Measurements from ENCODE around the gene ACE2. TPM values are rescaled to one million over a fixed set of nuclear protein-coding genes. Genes with fewer than 3 reads are reported as not detected.

ACE2 gene
- total RNA-seq, 1 experiment from 2014 or later = 25.3 TPM

- Mint-ChIP-seq H3K9me3 (ENCODE audit: low read depth, unreplicated experiment) (peaks cover 2% of the 10 kb centered on the region), H3K27ac (ENCODE audit: unreplicated experiment) (no peak overlapping the region), H3K4me3 (ENCODE audit: low read depth, unreplicated experiment) (no peak overlapping the region), H3K27me3 (ENCODE audit: unreplicated experiment) (no peaks in the 10 kb centered on the region), H3K4me1 (ENCODE audit: low read depth, unreplicated experiment) (no peaks in the 10 kb centered on the region), H3K36me3 (ENCODE audit: insufficient read depth, unreplicated experiment) (peaks cover 6% of the 10 kb centered on the region)
- intact Hi-C loops (cut with micrococcal nuclease; ENCODE audit: unreplicated experiment) = no loop called here
- no TSS peak for BruUV-seq (replicated peaks)
- no peak for DNase-seq
- TF ChIP-seq CTCF (IDR thresholded peaks at IDR 0.05; ENCODE audit: unreplicated experiment) = no peak
- CTCF ChIA-PET = no interaction called here
Observed at GRCh38 chrX:15547356-15547755, 53.4 kb downstream of the ACE2 start.

- no TSS peak for BruUV-seq (replicated peaks)
- TF ChIP-seq CTCF (IDR thresholded peaks at IDR 0.05; ENCODE audit: unreplicated experiment) = no peak
- Mint-ChIP-seq H3K4me1 (ENCODE audit: low read depth, unreplicated experiment) (no peaks in the 10 kb centered on the region), H3K36me3 (ENCODE audit: insufficient read depth, unreplicated experiment) (peaks cover 6% of the 10 kb centered on the region), H3K27ac (ENCODE audit: unreplicated experiment) (no peak overlapping the region), H3K9me3 (ENCODE audit: low read depth, unreplicated experiment) (peaks cover 2% of the 10 kb centered on the region), H3K4me3 (ENCODE audit: low read depth, unreplicated experiment) (no peak overlapping the region), H3K27me3 (ENCODE audit: unreplicated experiment) (no peaks in the 10 kb centered on the region)
- CTCF ChIA-PET = no interaction called here
- intact Hi-C loops (cut with micrococcal nuclease; ENCODE audit: unreplicated experiment) = no loop called here
- no peak for DNase-seq
Observed at GRCh38 chrX:15546745-15547144, 54.0 kb downstream of the ACE2 start.

GRCh38 chrX:15530318-15530717 lies 70.4 kb downstream of the ACE2 start:
- Mint-ChIP-seq H3K36me3 (ENCODE audit: insufficient read depth, unreplicated experiment) (no peaks in the 10 kb centered on the region), H3K27me3 (ENCODE audit: unreplicated experiment) (no peaks in the 10 kb centered on the region), H3K4me3 (ENCODE audit: low read depth, unreplicated experiment) (peak overlapping the region; percentile 47), H3K4me1 (ENCODE audit: low read depth, unreplicated experiment) (peaks cover 36% of the 10 kb centered on the region), H3K9me3 (ENCODE audit: low read depth, unreplicated experiment) (no peaks in the 10 kb centered on the region), H3K27ac (ENCODE audit: unreplicated experiment) (peak overlapping the region; percentile 79)
- no peak for TF ChIP-seq CTCF (IDR thresholded peaks at IDR 0.05; ENCODE audit: unreplicated experiment)
- intact Hi-C loops (cut with micrococcal nuclease; ENCODE audit: unreplicated experiment) = no loop called here
- peak; percentile 52 for DNase-seq
- CTCF ChIA-PET = no interaction called here
- no TSS peak for BruUV-seq (replicated peaks)

GRCh38 chrX:15529165-15529564 lies 71.6 kb downstream of the ACE2 start:
- Mint-ChIP-seq H3K4me1 (ENCODE audit: low read depth, unreplicated experiment) (peaks cover 41% of the 10 kb centered on the region), H3K36me3 (ENCODE audit: insufficient read depth, unreplicated experiment) (no peaks in the 10 kb centered on the region), H3K9me3 (ENCODE audit: low read depth, unreplicated experiment) (no peaks in the 10 kb centered on the region), H3K4me3 (ENCODE audit: low read depth, unreplicated experiment) (no peak overlapping the region), H3K27ac (ENCODE audit: unreplicated experiment) (no peak overlapping the region), H3K27me3 (ENCODE audit: unreplicated experiment) (no peaks in the 10 kb centered on the region)
- CTCF ChIA-PET = interaction anchor here (0.9 kb wide), 1 partner anchor 10 kb away, joined by 4 read pairs; no protein-coding TSS in a partner anchor
- no peak for DNase-seq
- TF ChIP-seq CTCF (IDR thresholded peaks at IDR 0.05; ENCODE audit: unreplicated experiment) = no peak
- BruUV-seq (replicated peaks) = no TSS peak
- intact Hi-C loops (cut with micrococcal nuclease; ENCODE audit: unreplicated experiment) = no loop called here

Data from Calu3 (cell line).